Spleen (tissue), 11 donors: ENCODE results near the gene DMD. TPM values are rescaled to one million over a fixed set of nuclear protein-coding genes. Genes with fewer than 3 reads are reported as not detected.

Source experiments
- DNase-seq: peaks from one replicate; pipeline ENCODE4 v3.0.0-alpha.2; 2020
- H3K27ac ChIP-seq, 8 donors: fragments of 200-600 bp; sonication (generic) in 7 of 8; 1 replicate in 4 of 8; 2 replicates in 4 of 8; pipeline versions ENCODE4 v1.5.0 to v1.8.0; 2016 to 2021; ENCODE audit warnings: inconsistent platforms in 4 of 8, mild to moderate bottlenecking in 4 of 8, moderate library complexity in 1 of 8
- H3K27me3 ChIP-seq, 7 donors: fragments of 200-600 bp; sonication (generic) in 6 of 7; replicated peaks in 1 of 7; 1 replicate in 4 of 7; 2 replicates in 3 of 7; pipeline versions ENCODE4 v1.5.0 to v1.8.0; 2016 to 2021; ENCODE audit warnings: inconsistent platforms in 3 of 7, mild to moderate bottlenecking in 1 of 7
- H3K36me3 ChIP-seq, 6 donors: fragments of 200-600 bp; sonication (generic) in 5 of 6; 1 replicate in 4 of 6; 2 replicates in 2 of 6; pipeline versions ENCODE4 v1.5.0 to v1.8.0; 2016 to 2021; ENCODE audit warnings: inconsistent platforms in 2 of 6
- H3K4me1 ChIP-seq, 6 donors: fragments of 200-600 bp; sonication (generic) in 5 of 6; 1 replicate in 3 of 6; 2 replicates in 3 of 6; pipeline versions ENCODE4 v1.5.0 to v1.8.0; 2016 to 2021; ENCODE audit warnings: inconsistent platforms in 3 of 6
- H3K4me3 ChIP-seq, 8 donors: fragments of 200-600 bp; sonication (generic) in 7 of 8; 1 replicate in 4 of 8; 2 replicates in 4 of 8; pipeline versions ENCODE4 v1.5.0 to v1.8.0; 2016 to 2021; ENCODE audit warnings: inconsistent platforms in 4 of 8, mild to moderate bottlenecking in 4 of 8, moderate library complexity in 2 of 8
- H3K9me3 ChIP-seq, 8 donors: fragments of 200-600 bp; sonication (generic) in 7 of 8; 1 replicate in 4 of 8; 2 replicates in 4 of 8; pipeline versions ENCODE4 v1.5.0 to v1.8.0; 2016 to 2021; ENCODE audit warnings: inconsistent platforms in 4 of 8
- POLR2A ChIP-seq, 3 donors: fragments of 450-650 bp; IDR thresholded peaks; one replicate each; pipeline ENCODE4 v1.5.1; 2017; ENCODE audit warnings: antibody characterized with exemption in 3 of 3, mild to moderate bottlenecking in 1 of 3
- POLR2AphosphoS5 ChIP-seq, 3 donors: sonication (generic); formaldehyde crosslinking; IDR thresholded peaks; one replicate each; pipeline ENCODE4 v1.5.1; 2017; ENCODE audit warnings: antibody characterized with exemption in 3 of 3
- WGBS, 5 donors: extraction: QIAGEN DNeasy Blood & Tissue Kit in 3 of 5; methylation state at CpG; one replicate each; pipeline versions ENCODE4 v1.1.5 to v1.1.7; 2013 to 2018; 5-methylcytosine and 5-hydroxymethylcytosine counted together
- intact Hi-C: fragments of 100-400 bp; cut with DNase I; formaldehyde crosslinking; loops from one replicate; pipeline ENCODE4 v1.15.0; 2023; ENCODE audit warnings: low total_unique reads
- polyA plus RNA-seq, 3 donors: library from polyadenylated mRNA; stranded (reverse); fragments of 200-250 nt; gene quantifications; one replicate each; pipeline ENCODE4 v1.2.1, GENCODE V29; 2013
- total RNA-seq, 7 donors: library from RNA; depleted of rRNA in 3 of 7; stranded (reverse); fragments of >200 nt in 3 of 7; fragmentation: NEBNext Ultra II Directional in 4 of 7; extraction: Animal tissue kit (Norgen Biotek cat#: 25700) in 4 of 7; gene quantifications; one replicate each; pipeline versions ENCODE4 v1.1.0 to v1.2.1, GENCODE V29; 2016 to 2021
- TF ChIP-seq, protein P1 (sequence below), 11 experiments: fragments of 200-600 bp in 7 of 11; fragments of 450-650 bp in 4 of 11; sonication (generic) in 4 of 11; IDR thresholded peaks in 8 of 11; conservative IDR thresholded peaks in 3 of 11; 1 replicate in 7 of 11; 2 replicates in 4 of 11; pipeline versions ENCODE4 v1.4.0 to v1.8.0; 2016 to 2021; ENCODE audit warnings: antibody characterized with exemption in 11 of 11, inconsistent platforms in 4 of 11, mild to moderate bottlenecking in 1 of 11
- donor health status: healthy with polysubstance abuse.
- donor health status: DM: no; HTN: no; CAD: no; lungs with moderate emphysema.
- donor health status: DM: no; HTN: no; CAD: no.
- donor health status: Bipolar disorder and iron deficiency.
- donor health status: healthy.
- donor health status: DM: no; HTN: no; CAD: no.
- donor health status: DM: yes; HTN: yes; CAD: no.

Gene DMD
- total and polyA plus RNA-seq, 10 donors = 1.3 to 11.3 (median 4.4) TPM

DNA sequence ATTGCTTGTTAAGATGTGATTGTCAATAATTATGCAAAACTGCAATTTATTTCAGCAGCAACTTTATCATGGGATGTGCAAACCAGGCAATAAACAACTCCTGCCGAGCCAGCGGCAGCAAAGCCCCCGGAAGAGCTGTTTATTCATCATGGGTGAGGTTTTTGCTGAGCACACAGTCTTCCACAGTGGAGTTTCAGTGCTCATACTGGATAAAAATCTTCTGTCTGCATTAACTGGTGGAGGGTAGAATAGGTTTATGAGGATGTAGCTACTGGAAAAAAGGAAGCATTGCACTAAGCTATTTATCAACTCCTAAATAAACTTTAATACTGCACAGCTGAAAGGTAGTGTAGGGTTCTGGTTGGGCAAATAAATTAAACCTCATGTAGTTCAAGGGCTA, 1582.2 kb downstream of the DMD start:
- TF ChIP-seq POLR2AphosphoS5 (IDR thresholded peaks at IDR 0.05) (no peak), POLR2A (IDR thresholded peaks at IDR 0.05) (no peak)
- TF ChIP-seq, protein P1, sequence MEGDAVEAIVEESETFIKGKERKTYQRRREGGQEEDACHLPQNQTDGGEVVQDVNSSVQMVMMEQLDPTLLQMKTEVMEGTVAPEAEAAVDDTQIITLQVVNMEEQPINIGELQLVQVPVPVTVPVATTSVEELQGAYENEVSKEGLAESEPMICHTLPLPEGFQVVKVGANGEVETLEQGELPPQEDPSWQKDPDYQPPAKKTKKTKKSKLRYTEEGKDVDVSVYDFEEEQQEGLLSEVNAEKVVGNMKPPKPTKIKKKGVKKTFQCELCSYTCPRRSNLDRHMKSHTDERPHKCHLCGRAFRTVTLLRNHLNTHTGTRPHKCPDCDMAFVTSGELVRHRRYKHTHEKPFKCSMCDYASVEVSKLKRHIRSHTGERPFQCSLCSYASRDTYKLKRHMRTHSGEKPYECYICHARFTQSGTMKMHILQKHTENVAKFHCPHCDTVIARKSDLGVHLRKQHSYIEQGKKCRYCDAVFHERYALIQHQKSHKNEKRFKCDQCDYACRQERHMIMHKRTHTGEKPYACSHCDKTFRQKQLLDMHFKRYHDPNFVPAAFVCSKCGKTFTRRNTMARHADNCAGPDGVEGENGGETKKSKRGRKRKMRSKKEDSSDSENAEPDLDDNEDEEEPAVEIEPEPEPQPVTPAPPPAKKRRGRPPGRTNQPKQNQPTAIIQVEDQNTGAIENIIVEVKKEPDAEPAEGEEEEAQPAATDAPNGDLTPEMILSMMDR (IDR thresholded peaks at IDR 0.05 in 8 of 11, conservative IDR thresholded peaks at IDR 0.05 in 3 of 11) = no peak
- Histone ChIP-seq H3K9me3 (no peaks in the 10 kb centered on the region), H3K36me3 (no peaks in the 10 kb centered on the region), H3K4me3 (no peak overlapping the region), H3K27ac (no peak overlapping the region), H3K4me1 (no peaks in the 10 kb centered on the region), H3K27me3 (peaks cover 0 to 2% (median 0%) of the 10 kb centered on the region in 7 donors)
- intact Hi-C loops = no loop called here
- WGBS, 5 donors = 50 to 80% (median 66%) methylated on average over 3 of the region's 3 CpGs
- no peak for DNase-seq

DNA sequence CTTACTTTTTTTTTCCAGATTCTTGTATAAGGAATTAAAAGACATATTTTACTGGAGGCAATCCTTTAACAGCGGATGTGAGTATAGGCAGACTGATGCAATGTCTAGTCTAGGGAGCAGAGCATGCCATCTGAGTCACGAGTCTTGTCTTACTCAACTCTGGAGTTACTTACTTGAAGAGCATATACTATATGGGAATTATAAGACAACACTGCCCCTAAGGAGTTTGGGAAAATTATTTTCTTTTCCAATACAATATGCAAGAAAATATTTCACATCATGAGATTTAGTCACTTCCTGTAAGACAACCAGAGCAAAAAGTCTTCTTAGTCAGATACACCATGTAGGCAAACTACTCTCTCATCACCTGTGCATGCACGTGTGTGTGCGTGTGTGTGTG, 1602.2 kb downstream of the DMD start:
- TF ChIP-seq, protein P1 (IDR thresholded peaks at IDR 0.05 in 8 of 11, conservative IDR thresholded peaks at IDR 0.05 in 3 of 11) = no peak
- TF ChIP-seq POLR2A (IDR thresholded peaks at IDR 0.05) = no peak
- TF ChIP-seq POLR2AphosphoS5 (IDR thresholded peaks at IDR 0.05) = no peak
- Histone ChIP-seq H3K4me1 (no peaks in the 10 kb centered on the region), H3K27me3 (no peaks in the 10 kb centered on the region), H3K9me3 (no peaks in the 10 kb centered on the region), H3K36me3 (no peaks in the 10 kb centered on the region), H3K27ac (no peak overlapping the region), H3K4me3 (no peak overlapping the region)
- WGBS, 5 donors = 66 to 90% (median 85%) methylated on average over 4 of the region's 4 CpGs
- intact Hi-C loops = no loop called here
- no peak for DNase-seq

DNA sequence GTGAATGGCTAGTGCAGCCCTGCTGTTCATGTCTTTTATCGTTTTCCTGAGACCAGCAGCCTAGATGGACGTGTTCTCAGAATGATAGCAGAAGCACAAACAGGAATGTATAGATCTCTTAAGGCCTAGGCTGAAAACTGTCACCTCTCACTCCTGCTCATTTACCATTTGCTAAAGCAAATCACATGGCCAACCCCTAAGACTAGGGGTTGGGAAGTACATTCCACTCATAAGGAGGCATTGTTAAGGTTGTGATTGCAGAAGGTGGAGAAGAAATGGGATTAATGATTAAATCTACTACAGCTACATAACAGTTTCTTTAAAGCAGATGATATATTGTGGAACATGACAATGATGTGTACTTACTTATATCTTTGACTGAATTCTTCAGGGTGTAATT, 1602.7 kb downstream of the DMD start:
- Histone ChIP-seq H3K36me3 (no peaks in the 10 kb centered on the region), H3K27me3 (no peaks in the 10 kb centered on the region), H3K9me3 (no peaks in the 10 kb centered on the region), H3K27ac (no peak overlapping the region), H3K4me3 (no peak overlapping the region), H3K4me1 (no peaks in the 10 kb centered on the region)
- 63 to 98% (median 79%) methylated on average over 2 of the region's 2 CpGs for WGBS, 5 donors
- no peak for TF ChIP-seq POLR2A (IDR thresholded peaks at IDR 0.05)
- intact Hi-C loops = no loop called here
- DNase-seq = no peak

DNA sequence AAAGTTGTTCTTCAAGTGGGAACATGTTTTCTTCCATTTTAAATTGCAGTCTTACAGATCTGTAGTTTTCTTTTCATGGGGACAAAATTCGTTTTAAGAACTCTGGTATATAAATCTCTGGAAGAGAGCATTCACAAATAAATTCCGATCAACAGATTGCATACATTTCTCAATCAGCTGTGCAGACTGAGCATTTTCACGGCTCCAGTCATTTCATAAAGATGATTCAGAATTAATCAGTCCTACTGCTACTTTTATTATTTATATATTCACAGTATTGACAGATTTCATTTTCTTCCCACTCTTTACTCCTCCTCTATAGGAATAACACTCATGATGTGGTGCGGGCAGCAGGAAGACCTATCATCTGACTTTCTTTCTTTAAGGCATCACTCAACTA, 1604.6 kb downstream of the DMD start:
- no peak overlapping the region for H3K4me3 ChIP-seq
- TF ChIP-seq, protein P1 (IDR thresholded peaks at IDR 0.05 in 8 of 11, conservative IDR thresholded peaks at IDR 0.05 in 3 of 11) = no peak
- no peaks in the 10 kb centered on the region for H3K27me3 ChIP-seq
- H3K9me3 ChIP-seq = no peaks in the 10 kb centered on the region
- no peak overlapping the region for H3K27ac ChIP-seq
- no peak for DNase-seq
- no peaks in the 10 kb centered on the region for H3K4me1 ChIP-seq
- intact Hi-C loops = no loop called here
- 69 to 90% (median 74%) methylated on average over 4 of the region's 4 CpGs for WGBS, 5 donors
- no peaks in the 10 kb centered on the region for H3K36me3 ChIP-seq

DNA sequence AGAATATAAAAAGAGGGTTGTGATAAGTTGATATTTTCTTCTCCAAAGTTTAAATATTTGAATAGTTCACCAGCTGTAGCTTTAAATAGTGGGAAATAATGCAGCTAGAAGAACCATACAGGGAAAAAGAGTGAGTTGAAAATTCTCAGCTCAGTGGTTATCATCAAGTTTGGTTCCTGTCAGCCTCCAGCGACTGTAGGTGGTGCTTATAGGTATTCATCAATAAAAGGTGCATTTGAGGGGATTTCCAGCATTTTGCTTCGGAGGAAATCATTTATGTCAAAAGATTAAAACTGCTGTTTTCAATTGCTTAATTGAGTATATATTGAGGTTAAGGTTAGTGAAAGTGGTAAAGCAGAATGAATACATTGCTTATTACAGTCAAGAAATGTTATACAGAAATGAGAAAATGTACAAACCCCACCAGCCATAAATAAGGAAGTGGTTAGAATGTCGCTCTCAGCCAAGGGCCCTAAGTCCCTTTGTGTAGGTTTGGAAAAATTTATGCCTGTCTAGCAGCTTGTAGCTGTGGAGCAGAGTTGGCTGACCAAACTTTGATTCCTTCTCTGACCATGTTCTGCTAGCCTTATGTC, 1606.6 kb downstream of the DMD start:
- WGBS, 5 donors = 44 to 53% (median 50%) methylated on average over 3 of the region's 3 CpGs
- intact Hi-C loops = no loop called here
- no peaks in the 10 kb centered on the region for H3K9me3 ChIP-seq
- no peaks in the 10 kb centered on the region for H3K4me1 ChIP-seq
- no peak for DNase-seq
- TF ChIP-seq POLR2A (IDR thresholded peaks at IDR 0.05) (no peak), POLR2AphosphoS5 (IDR thresholded peaks at IDR 0.05) (no peak)
- TF ChIP-seq, protein P1 (IDR thresholded peaks at IDR 0.05 in 8 of 11, conservative IDR thresholded peaks at IDR 0.05 in 3 of 11) = no peak
- H3K4me3 ChIP-seq = no peak overlapping the region
- no peaks in the 10 kb centered on the region for H3K36me3 ChIP-seq
- H3K27ac ChIP-seq = no peak overlapping the region
- H3K27me3 ChIP-seq = no peaks in the 10 kb centered on the region
